Measurements from ENCODE around the gene GPR143.

DNA sequence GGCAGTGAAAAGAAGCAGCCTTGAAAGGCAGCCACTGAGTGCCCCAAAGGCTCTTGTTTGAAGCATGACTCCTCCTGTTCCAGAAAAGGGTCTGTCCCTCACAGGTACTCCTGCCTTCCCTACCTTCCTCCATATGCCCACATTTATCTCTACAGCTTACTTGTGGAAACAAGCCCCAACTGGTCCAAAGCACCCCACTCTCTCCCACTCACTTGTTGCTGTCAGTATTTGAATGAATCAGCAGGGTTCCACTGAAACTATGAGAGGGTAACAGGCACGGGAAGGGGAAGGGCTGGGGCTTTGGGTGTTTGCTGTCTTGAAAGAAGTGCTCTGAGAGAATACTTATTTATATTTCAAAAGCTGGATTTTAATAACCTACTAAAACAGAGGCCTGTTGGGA, 34.9 kb downstream of the GPR143 start:
- TF ChIP-seq POLR2AphosphoS5 (IDR thresholded peaks at IDR 0.05; ENCODE audit: low read depth) = no peak
- no peak for TF ChIP-seq CTCF (IDR thresholded peaks at IDR 0.05; ENCODE audit: insufficient read depth, low read length)
- TF ChIP-seq, protein P1, sequence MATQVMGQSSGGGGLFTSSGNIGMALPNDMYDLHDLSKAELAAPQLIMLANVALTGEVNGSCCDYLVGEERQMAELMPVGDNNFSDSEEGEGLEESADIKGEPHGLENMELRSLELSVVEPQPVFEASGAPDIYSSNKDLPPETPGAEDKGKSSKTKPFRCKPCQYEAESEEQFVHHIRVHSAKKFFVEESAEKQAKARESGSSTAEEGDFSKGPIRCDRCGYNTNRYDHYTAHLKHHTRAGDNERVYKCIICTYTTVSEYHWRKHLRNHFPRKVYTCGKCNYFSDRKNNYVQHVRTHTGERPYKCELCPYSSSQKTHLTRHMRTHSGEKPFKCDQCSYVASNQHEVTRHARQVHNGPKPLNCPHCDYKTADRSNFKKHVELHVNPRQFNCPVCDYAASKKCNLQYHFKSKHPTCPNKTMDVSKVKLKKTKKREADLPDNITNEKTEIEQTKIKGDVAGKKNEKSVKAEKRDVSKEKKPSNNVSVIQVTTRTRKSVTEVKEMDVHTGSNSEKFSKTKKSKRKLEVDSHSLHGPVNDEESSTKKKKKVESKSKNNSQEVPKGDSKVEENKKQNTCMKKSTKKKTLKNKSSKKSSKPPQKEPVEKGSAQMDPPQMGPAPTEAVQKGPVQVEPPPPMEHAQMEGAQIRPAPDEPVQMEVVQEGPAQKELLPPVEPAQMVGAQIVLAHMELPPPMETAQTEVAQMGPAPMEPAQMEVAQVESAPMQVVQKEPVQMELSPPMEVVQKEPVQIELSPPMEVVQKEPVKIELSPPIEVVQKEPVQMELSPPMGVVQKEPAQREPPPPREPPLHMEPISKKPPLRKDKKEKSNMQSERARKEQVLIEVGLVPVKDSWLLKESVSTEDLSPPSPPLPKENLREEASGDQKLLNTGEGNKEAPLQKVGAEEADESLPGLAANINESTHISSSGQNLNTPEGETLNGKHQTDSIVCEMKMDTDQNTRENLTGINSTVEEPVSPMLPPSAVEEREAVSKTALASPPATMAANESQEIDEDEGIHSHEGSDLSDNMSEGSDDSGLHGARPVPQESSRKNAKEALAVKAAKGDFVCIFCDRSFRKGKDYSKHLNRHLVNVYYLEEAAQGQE (IDR thresholded peaks at IDR 0.05; ENCODE audit: insufficient replicate concordance, low read depth) = no peak
- no peak for TF ChIP-seq GABPA (IDR thresholded peaks at IDR 0.05; ENCODE audit: low read depth)

Data from HL-60 (cell line).